ENCODE measurements around the gene DNAH5.

The DNAH5 gene

DNA sequence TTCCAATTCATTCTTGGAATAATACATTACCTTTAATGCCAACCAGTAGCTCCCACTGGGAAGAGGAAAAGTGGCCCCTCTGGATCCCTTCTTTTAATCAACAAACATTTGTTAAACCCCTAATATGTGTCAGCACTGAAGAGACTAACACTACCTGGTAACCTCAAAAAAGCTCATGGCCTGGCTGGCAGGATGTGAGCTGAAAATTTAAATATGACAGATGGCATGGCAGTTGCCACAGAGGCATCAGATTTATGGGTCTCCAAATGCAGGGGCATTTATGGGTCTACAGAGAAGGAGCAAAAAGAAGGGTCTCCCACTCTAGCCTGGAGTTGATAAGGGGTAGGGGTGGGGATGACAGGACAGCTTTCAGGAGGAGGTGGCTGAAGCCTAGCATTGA, 12.5 kb downstream of the DNAH5 start:
- POLR2A ChIA-PET, result no interaction called here
- TF ChIP-seq, protein P1, sequence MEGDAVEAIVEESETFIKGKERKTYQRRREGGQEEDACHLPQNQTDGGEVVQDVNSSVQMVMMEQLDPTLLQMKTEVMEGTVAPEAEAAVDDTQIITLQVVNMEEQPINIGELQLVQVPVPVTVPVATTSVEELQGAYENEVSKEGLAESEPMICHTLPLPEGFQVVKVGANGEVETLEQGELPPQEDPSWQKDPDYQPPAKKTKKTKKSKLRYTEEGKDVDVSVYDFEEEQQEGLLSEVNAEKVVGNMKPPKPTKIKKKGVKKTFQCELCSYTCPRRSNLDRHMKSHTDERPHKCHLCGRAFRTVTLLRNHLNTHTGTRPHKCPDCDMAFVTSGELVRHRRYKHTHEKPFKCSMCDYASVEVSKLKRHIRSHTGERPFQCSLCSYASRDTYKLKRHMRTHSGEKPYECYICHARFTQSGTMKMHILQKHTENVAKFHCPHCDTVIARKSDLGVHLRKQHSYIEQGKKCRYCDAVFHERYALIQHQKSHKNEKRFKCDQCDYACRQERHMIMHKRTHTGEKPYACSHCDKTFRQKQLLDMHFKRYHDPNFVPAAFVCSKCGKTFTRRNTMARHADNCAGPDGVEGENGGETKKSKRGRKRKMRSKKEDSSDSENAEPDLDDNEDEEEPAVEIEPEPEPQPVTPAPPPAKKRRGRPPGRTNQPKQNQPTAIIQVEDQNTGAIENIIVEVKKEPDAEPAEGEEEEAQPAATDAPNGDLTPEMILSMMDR (IDR thresholded peaks at IDR 0.05; ENCODE audit: control extremely low read depth, extremely low read depth, low read depth, missing control alignments), result no peak
- CTCF ChIA-PET, result interaction anchor here (1.0 kb wide), 1 partner anchor 11 kb away, joined by 3 read pairs; no protein-coding TSS in a partner anchor
- no peak for DNase-seq (ENCODE audit: extremely low spot score)

GRCh38 chr5:13930541-13931171, 13.8 kb downstream of the DNAH5 start:
- POLR2A ChIA-PET, result no interaction called here
- CTCF ChIA-PET, result no interaction called here
- TF ChIP-seq, protein P1 (IDR thresholded peaks at IDR 0.05; ENCODE audit: control extremely low read depth, extremely low read depth, low read depth, missing control alignments), result no peak
- DNase-seq (ENCODE audit: extremely low spot score), result no peak

GRCh38 chr5:13926731-13927130, 17.8 kb downstream of the DNAH5 start:
- TF ChIP-seq, protein P1 (IDR thresholded peaks at IDR 0.05; ENCODE audit: control extremely low read depth, extremely low read depth, low read depth, missing control alignments), result no peak
- CTCF ChIA-PET, result interaction anchor here (1.8 kb wide), 1 partner anchor 8 kb away, joined by 8 read pairs; no protein-coding TSS in a partner anchor
- POLR2A ChIA-PET, result no interaction called here
- no peak for DNase-seq (ENCODE audit: extremely low spot score)

GRCh38 chr5:13921578-13921977, 22.9 kb downstream of the DNAH5 start:
- TF ChIP-seq, protein P1 (IDR thresholded peaks at IDR 0.05; ENCODE audit: control extremely low read depth, extremely low read depth, low read depth, missing control alignments), result no peak
- ChIA-PET POLR2A (no interaction called here), CTCF (no interaction called here)
- no peak for DNase-seq (ENCODE audit: extremely low spot score)

- TF ChIP-seq, protein P1 (IDR thresholded peaks at IDR 0.05; ENCODE audit: control extremely low read depth, extremely low read depth, low read depth, missing control alignments), result no peak
- ChIA-PET CTCF (no interaction called here), POLR2A (no interaction called here)
- no peak for DNase-seq (ENCODE audit: extremely low spot score)
Observed at GRCh38 chr5:13919786-13920185, 24.7 kb downstream of the DNAH5 start.

- TF ChIP-seq, protein P1 (IDR thresholded peaks at IDR 0.05; ENCODE audit: control extremely low read depth, extremely low read depth, low read depth, missing control alignments), result no peak
- ChIA-PET CTCF (interaction anchor here (0.8 to 1.3 kb wide), 2 partner anchors 8 to 17 kb away, joined by 3 to 8 read pairs; no protein-coding TSS in a partner anchor), POLR2A (no interaction called here)
- no peak for DNase-seq (ENCODE audit: extremely low spot score)
Observed at GRCh38 chr5:13919087-13919486, 25.4 kb downstream of the DNAH5 start.

Measured in GM10248 (cell line).